Measurements from ENCODE around the gene STIMATE.

GRCh38 chr3:52880047-52880446 lies 17.3 kb downstream of the STIMATE start:
- TF ChIP-seq POLR2AphosphoS5 (IDR thresholded peaks at IDR 0.05) = no peak
- no peak for TF ChIP-seq EZH2 (IDR thresholded peaks at IDR 0.05; ENCODE audit: borderline replicate concordance, insufficient read depth, low read length, poor library complexity, severe bottlenecking)
- no peak for TF ChIP-seq CTCF (IDR thresholded peaks at IDR 0.05; ENCODE audit: poor library complexity, severe bottlenecking)
- TF ChIP-seq TAF1 (IDR thresholded peaks at IDR 0.05; ENCODE audit: low read depth) = no peak

All from neural cell (in vitro differentiated cells).